ENCODE measurements around the gene MACO1. TPM values are rescaled to one million over a fixed set of nuclear protein-coding genes. Genes with fewer than 3 reads are reported as not detected.

MACO1 gene
- total RNA-seq, 1 experiment from 2014 or later: 19.2 TPM

DNA sequence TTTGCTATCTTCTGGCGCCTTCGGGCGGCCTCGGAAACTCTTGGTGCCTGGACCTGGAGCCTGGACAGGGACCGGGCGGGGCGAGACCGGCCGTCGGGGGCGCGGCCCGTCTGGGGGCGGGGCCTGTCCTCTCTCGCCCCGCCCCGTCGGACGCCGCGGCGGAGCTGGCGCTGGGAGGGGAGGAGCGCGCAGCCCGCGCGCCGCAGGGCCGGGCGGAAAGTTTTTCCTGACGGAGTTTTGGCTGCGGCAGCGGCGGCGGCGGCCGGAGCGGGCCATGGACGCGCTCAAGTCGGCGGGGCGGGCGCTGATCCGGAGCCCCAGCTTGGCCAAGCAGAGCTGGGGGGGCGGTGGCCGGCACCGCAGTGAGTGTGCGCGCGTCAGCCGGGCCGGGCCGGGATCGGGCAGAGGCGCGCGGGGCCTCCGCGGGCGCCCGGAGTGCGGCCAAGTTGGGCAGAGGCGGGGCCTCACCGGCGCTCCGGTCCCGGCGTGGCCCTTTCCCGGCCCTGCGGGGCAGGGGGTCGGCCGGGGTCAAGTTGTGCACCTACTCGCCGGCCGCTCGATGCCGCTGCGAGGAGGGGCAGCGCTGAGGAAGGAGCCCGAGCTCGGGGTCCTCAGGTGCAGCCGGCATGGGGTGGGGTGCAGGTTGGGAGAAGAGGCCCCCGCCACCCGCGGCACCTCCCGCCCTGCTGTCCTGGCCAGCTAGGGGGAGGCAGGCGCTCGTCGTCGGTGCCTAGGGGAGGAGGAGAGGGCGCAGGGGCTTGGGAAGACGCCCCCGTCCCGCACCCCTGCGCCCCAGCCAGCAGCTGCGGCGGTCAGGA is 112.9 kb downstream of the MACO1 start, which contains the start of gene LDLRAP1:
Gene LDLRAP1 (plus strand): TSS at position 182 of the 818 bp plus-strand sequence. CDS start 93 bp downstream, at position 275.
- peak; percentile 78 for DNase-seq (ENCODE audit: low read depth)

DNA sequence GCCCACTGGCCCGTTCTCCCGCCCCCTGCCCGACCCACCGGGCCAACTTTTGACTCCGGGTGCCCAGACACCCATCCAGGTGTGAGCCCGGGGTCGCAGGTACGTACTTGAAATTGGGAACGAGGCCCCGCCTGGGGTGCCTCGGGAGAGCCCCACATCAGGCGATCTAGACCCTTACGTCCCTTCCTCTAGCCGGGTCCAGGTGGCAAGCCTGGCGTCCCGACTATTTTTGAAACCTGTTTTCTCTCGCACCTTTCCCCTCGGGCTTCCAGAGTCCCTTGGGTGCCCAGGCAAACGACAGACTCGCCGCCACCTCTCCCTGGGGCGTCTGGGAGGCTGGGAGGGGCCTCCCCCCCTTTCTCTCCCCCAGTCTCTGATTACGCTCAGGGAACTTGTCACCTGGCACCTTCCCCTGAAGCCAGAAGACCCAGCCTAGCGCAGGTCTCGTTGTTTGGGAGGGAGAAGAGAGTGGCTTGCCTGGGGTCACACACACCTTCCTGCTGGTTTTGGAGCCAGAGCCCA is 113.6 kb downstream of the MACO1 start:
- no peak for DNase-seq (ENCODE audit: low read depth)

DNA sequence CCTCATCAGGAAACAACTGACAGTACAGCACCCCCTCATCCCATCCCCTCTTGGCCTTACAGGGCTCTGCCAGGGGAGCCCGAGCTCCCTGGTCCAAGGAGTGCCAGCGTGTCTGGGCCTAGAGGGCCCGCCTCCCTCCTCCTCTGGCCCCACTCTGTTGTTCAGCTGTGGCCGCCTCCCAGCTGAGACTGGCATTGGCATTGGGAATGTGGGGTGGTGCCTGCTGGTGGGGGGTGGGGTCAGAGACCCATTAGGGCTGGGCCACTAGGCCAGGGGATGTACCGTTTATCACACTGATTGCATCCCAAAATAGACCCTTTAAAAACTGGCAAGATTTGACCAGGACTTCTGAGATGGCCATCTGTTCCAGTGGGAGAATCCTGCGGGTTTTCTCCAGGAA is 114.1 kb downstream of the MACO1 start:
- peak; percentile 75 for DNase-seq (ENCODE audit: low read depth)

DNA sequence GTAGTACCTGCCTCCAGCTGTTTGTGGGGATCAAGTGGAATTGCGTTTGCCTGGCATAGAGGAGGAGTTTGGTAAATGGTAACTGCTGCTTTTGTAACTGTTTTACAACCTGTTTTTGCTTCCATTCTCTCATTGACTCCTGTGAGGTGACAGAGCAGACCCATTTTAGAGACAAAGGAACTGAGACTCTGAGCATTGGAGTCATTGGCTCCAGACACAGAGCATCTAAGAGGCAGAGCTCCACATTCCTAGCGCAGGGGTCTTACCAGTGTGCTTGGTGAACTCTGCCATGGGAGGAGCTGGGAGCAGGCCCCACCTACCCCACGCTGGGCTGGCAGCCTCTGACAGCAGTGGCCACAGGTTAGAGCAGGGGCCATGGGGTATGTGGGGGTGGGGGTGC is 115.1 kb downstream of the MACO1 start:
- DNase-seq (ENCODE audit: low read depth): no peak

DNA sequence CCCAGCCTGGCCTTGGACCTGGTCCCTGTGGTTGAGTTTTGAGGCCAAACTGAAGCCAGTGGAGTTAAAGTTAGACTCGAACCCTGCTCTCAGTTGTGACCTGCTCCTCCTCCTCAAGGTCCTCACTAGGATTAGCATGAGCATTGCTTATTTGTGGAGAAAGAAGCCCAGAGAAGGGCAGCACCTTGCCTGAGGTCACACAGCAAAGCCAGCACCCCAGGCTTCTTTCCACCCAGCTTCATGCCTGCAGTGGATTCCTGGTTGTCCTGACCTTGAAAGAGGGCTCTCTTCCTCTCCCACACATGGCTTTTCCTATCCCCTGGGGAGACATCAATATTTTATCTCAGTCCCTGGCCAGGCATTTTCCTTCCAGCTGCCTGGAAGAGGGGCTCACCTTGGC is 115.5 kb downstream of the MACO1 start:
- DNase-seq (ENCODE audit: low read depth): no peak

DNA sequence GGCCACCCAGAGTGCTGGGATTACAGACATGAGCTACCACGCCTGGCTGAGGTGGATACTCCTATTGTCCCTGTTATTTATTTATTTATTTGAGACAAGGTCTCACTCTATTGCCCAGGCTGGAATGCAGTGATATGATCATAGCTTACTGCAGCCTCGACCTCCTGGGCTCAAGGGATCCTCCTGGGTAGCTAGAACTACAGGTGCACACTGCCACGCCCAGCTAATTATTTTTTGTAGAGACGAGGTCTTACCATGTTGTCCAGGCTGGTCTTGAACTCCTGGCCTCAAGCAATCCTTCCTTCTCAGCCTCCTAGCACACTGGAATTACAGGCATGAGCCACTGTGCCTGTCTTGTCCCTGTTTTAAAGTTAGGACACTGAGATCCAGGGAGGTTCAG is 117.9 kb downstream of the MACO1 start:
- DNase-seq (ENCODE audit: low read depth): no peak

DNA sequence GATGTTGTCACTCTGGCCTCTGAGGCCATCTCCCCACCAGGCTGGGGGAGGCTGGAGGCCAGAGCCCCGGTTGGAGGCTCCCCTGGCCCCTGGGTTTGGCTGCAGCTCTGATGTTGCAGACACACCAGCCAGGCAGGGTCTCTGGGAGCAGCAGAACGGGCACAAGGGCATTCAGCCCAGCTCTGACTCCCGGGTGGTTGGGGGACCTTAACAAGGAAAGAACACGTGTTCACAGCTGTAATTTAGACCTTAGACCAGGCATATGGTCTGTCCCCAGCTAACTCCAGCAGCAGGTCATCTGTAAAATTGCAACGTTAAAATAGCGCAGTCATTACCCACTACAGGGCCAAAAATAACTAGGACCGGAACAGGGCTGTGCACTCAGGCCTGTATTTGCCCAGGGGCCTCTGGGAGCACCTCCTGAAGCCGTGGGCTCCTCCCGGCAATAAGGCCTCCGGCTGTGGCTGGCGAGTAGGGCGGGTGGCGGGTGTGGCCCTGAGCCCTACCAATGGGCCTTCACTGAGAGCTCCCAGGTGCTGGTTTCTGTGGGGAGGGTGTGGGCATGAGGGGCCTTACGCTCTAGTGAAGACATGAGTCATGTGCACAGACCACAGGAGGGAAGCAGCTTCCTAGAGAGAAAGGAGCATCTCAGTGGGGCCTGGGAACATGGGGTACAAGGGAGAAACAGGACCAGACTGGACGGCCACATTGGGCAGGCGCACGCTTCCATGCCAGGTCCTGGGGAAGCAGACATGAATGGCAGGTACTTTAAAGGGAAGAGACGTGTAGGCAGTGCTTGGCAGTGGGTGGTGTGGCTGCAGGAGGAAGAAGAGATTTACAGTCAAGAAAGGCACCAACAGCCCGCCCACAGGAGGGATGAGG is 118.8 kb downstream of the MACO1 start:
- DNase-seq (ENCODE audit: low read depth): peak; percentile 95

Other genes starting within 250 kb of the MACO1 start
- gene SYF2, start 198.4 kb upstream of the MACO1 start, total RNA-seq (2014; rRNA removed; shearing (Covaris generic)): 58.1 and 66.8 TPM in 2 replicates
- 57.9 and 59.5 TPM in 2 replicates for gene RSRP1, start 183.4 kb upstream of the MACO1 start, total RNA-seq (2014; rRNA removed; shearing (Covaris generic))
- gene RHD, start 158.4 kb upstream of the MACO1 start, total RNA-seq (2014; rRNA removed; shearing (Covaris generic)): not detected in 2 replicates
- 124 and 132 TPM in 2 replicates for gene TMEM50A, start 92.6 kb upstream of the MACO1 start, total RNA-seq (2014; rRNA removed; shearing (Covaris generic))
- gene RHCE, start 10.1 kb upstream of the MACO1 start, total RNA-seq (2014; rRNA removed; shearing (Covaris generic)): 0.24 and 0.78 TPM in 2 replicates
- 39.7 and 43.1 TPM in 2 replicates for gene LDLRAP1, start 112.7 kb downstream of the MACO1 start, total RNA-seq (2014; rRNA removed; shearing (Covaris generic))
- gene MAN1C1, start 185.9 kb downstream of the MACO1 start, total RNA-seq (2014; rRNA removed; shearing (Covaris generic)): 1.6 and 2.8 TPM in 2 replicates